ENCODE data around the gene TP53I3. TPM values are rescaled to one million over a fixed set of nuclear protein-coding genes. Genes with fewer than 3 reads are reported as not detected.
A peak's percentile ranks its signal among the peaks of the same experiment; 100 is the strongest.

The TP53I3 gene, protein sequence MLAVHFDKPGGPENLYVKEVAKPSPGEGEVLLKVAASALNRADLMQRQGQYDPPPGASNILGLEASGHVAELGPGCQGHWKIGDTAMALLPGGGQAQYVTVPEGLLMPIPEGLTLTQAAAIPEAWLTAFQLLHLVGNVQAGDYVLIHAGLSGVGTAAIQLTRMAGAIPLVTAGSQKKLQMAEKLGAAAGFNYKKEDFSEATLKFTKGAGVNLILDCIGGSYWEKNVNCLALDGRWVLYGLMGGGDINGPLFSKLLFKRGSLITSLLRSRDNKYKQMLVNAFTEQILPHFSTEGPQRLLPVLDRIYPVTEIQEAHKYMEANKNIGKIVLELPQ
- total RNA-seq (2014; rRNA removed; shearing (Covaris generic)), result 8.1 and 19.6 TPM in 2 replicates

- peak; percentile 92 to 97 for DNase-seq (ENCODE audit: low read depth in 1 of 2, low spot score in 2 of 2)
- no peaks in the 10 kb centered on the region for H3K27me3 ChIP-seq (replicated peaks)
- H3K36me3 ChIP-seq, result peaks cover 12% of the 10 kb centered on the region
- H3K9me3 ChIP-seq (replicated peaks), result no peaks in the 10 kb centered on the region
- H3K4me1 ChIP-seq (replicated peaks), result peaks cover 18% of the 10 kb centered on the region
- H3K27ac ChIP-seq, result peak within 1 kb of the TSS; percentile 46
- H3K4me3 ChIP-seq, result peak within 1 kb of the TSS; percentile 50
Observed at GRCh38 chr2:24084386-24085199, at the start of gene TP53I3. TP53I3 (minus strand) TSS chr2:24084834; CDS start chr2:24084326, 508 bp downstream.

- no peaks in the 10 kb centered on the region for H3K27me3 ChIP-seq (replicated peaks)
- no peak overlapping the region for H3K27ac ChIP-seq
- H3K36me3 ChIP-seq, result no peaks in the 10 kb centered on the region
- H3K4me1 ChIP-seq (replicated peaks), result no peaks in the 10 kb centered on the region
- H3K4me3 ChIP-seq, result no peak overlapping the region
- H3K9me3 ChIP-seq (replicated peaks), result no peaks in the 10 kb centered on the region
- DNase-seq (ENCODE audit: low read depth in 1 of 2, low spot score in 2 of 2), result no peak
Observed at GRCh38 chr2:24132543-24132942, 47.9 kb upstream of the TP53I3 start.

- Histone ChIP-seq H3K27me3 (replicated peaks) (no peaks in the 10 kb centered on the region), H3K36me3 (peaks cover 9% of the 10 kb centered on the region), H3K4me3 (no peak overlapping the region), H3K27ac (no peak overlapping the region), H3K9me3 (replicated peaks) (peaks cover 4% of the 10 kb centered on the region; the same call in 1 of the 2 replicates), H3K4me1 (replicated peaks) (peaks cover 27% of the 10 kb centered on the region)
- no peak for DNase-seq (ENCODE audit: low read depth in 1 of 2, low spot score in 2 of 2)
Observed at GRCh38 chr2:24125956-24126355, 41.3 kb upstream of the TP53I3 start.

DNA sequence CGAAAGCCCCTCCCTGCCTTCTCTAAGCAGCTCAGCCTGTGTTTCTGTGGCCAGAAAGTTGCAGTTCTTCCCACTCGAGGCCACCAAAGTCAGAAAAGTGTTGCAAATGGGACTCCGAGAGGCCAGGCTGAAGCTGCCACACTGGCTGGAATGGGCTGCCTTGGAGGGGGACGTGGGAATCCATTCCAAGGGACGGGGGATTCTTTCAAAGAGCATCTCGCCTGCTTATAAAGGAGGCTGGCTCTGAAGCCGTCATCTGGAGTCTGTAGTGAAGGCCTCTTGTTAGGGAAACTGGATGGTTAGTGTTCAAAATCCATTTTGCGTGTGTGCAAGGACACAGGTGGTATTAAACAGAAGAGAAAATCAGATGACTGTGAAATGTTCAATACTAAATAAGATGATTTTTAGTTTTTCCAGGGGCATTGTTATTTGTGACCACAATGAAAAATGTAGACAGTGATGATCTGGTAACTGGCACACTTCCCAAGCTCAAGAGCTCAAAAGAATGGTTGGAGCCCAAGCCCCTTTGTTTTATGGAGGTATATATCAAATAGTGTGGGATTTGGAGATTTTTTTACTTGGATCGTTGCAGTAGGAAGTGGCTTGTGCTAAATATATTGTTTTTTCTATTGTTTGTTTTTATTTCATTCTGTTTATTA, 39.4 kb upstream of the TP53I3 start:
- DNase-seq (ENCODE audit: low read depth in 1 of 2, low spot score in 2 of 2), result peak in 1 of 2 experiments; percentile 80
- Histone ChIP-seq H3K27ac (peak overlapping the region; percentile 91), H3K4me1 (replicated peaks) (peaks cover 27% of the 10 kb centered on the region), H3K4me3 (peak overlapping the region; percentile 98), H3K36me3 (peaks cover 9% of the 10 kb centered on the region), H3K27me3 (replicated peaks) (no peaks in the 10 kb centered on the region), H3K9me3 (replicated peaks) (peaks cover 4% of the 10 kb centered on the region; the same call in 1 of the 2 replicates)

DNA sequence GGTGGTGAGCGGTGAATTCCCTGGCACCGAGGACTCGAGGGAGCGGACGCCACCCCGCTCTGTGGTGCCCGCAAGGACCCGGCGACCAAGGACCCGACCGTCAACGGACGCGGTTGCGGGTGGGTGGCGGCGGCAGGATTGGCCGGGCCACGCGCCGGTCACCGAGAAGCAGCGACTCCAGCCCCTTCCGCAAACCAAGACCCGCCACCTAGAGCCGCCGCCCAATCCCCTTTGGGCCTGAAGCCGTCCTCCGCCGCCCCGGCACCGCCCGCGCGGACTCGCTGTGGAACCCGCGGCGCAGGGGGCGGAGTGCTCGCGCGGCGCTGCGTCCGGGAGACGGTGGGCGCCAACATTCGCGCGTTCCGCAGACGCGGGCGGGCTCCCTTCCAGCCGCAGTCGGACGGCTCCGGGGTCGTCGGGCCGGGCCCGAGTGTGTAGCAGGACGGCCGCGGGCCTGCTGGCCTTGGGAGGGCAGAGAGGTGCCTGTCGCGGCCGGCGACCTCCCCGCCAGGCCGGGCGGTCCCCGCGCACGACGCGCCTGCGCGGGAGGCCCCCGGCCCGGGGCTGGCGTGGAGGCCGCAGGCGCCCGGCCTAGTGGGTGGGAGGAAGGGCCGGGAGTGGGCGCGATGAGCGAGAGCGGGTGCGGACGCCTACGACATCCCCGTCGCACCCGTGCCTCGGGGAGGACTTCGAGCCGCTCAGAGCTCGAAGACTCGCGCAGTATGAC, 38.7 kb upstream of the TP53I3 start, which contains the start of the genes FAM228B and PFN4:
Gene FAM228B, plus strand, starts transcription at position 275 of the 727 bp plus-strand sequence. CDS start 893 bp downstream, outside the sequence.
Gene PFN4, minus strand, starts transcription at position 140 of the 727 bp plus-strand sequence. CDS start 799 bp downstream, outside the sequence.
- Histone ChIP-seq H3K27me3 (replicated peaks) (no peaks in the 10 kb centered on the region), H3K36me3 (peaks cover 9% of the 10 kb centered on the region), H3K4me3 (peak within 1 kb of the TSS; percentile 98), H3K4me1 (replicated peaks) (peaks cover 27% of the 10 kb centered on the region), H3K27ac (peak within 1 kb of the TSS; percentile 91), H3K9me3 (replicated peaks) (peaks cover 4% of the 10 kb centered on the region; the same call in 1 of the 2 replicates)
- peak; percentile 88 to 90 for DNase-seq (ENCODE audit: low read depth in 1 of 2, low spot score in 2 of 2)

DNA sequence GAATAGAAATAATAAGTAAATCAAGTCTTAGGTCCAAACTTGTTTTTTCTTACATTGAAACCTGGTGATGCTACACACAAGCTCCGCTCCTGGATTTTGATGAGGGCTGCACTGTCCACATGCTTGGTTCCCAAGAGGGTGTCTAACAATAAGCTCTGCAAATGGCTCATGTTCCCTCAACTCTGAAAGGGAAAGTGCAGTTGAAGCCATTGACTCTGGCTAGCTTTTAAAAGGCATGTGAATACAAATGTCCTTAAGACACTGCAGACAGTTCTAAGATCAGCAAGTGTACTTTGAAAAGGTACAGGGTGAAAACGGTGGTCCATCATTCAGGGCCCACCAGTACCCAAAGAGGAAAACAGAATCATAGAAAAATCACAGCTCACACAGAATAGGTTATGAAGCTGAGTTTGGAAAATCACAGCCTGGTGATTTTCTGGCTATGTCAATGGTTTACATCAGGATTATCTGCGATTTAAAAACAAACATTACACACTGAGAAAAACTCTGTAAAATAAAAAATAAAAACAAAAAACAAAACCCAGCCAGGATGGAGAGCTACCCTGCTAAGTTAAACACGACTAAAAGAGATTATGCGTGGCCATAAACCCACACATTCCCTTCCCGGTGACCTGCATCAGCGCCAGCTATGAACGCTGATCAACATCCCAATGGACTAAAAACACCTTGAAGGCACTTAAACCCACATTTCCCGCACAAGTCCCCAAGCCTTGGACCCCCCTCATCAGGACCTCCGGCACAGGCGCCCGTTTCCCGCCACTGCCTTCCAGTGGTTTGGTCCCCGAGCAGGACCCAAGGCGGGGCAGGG, 37.9 kb upstream of the TP53I3 start:
- Histone ChIP-seq H3K4me3 (peak overlapping the region; percentile 98), H3K27me3 (replicated peaks) (no peaks in the 10 kb centered on the region)

DNA sequence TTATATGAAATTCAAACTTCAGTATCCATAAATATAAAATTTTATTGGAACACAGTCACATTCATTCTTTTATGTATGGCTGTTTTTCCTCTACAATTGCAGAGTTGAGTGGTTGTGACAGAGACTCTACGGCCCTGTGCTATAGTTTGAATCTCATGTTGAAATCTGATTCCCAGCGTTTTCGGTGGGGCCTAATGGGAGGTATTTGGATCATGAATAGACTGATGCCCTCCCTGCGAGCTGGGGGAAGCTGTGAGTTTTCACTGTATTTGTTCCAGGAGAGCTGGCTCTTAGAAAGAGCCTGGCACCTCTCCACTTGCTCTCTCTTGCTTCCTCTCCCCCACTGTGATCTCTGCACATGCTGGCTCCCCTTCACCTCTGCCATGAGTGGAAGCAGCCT, 36.8 kb upstream of the TP53I3 start:
- H3K27me3 ChIP-seq (replicated peaks), result no peaks in the 10 kb centered on the region
- H3K4me1 ChIP-seq (replicated peaks), result peaks cover 27% of the 10 kb centered on the region
- H3K27ac ChIP-seq, result no peak overlapping the region
- DNase-seq (ENCODE audit: low read depth in 1 of 2, low spot score in 2 of 2), result no peak
- H3K4me3 ChIP-seq, result no peak overlapping the region
- H3K36me3 ChIP-seq, result peaks cover 9% of the 10 kb centered on the region
- peaks cover 4% of the 10 kb centered on the region; the same call in 1 of the 2 replicates for H3K9me3 ChIP-seq (replicated peaks)

More for the DNA sequence above, 37.9 kb upstream of the TP53I3 start:
- Histone ChIP-seq H3K27ac (peak overlapping the region; percentile 91), H3K4me1 (replicated peaks) (peaks cover 27% of the 10 kb centered on the region), H3K36me3 (peaks cover 9% of the 10 kb centered on the region), H3K9me3 (replicated peaks) (peaks cover 4% of the 10 kb centered on the region; the same call in 1 of the 2 replicates)
- no peak for DNase-seq (ENCODE audit: low read depth in 1 of 2, low spot score in 2 of 2)

- Histone ChIP-seq H3K27me3 (replicated peaks) (no peaks in the 10 kb centered on the region), H3K27ac (no peak overlapping the region), H3K36me3 (peaks cover 9% of the 10 kb centered on the region), H3K4me1 (replicated peaks) (peaks cover 27% of the 10 kb centered on the region), H3K4me3 (no peak overlapping the region), H3K9me3 (replicated peaks) (peaks cover 4% of the 10 kb centered on the region; the same call in 1 of the 2 replicates)
- DNase-seq (ENCODE audit: low read depth in 1 of 2, low spot score in 2 of 2), result no peak
Observed at GRCh38 chr2:24121066-24121465, 36.4 kb upstream of the TP53I3 start.

DNA sequence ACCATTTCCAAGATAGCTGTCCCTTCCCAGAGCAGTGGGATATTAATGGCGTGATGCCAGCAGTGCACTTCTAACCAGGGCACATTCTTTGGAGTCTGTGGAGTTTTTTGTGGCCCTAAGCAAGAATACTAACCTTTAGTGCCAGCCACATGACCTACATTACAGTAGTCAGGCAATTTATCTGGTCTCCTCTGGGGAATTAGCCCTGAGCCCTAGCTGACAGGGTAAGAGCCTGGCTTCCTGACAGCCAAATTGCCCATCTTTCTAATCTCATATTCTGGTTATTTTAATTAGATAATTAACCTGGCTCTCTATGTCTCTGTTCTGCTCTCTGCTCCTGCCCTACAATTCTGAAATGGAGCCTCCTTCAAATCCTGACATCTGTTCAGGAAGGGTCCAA, 33.3 kb upstream of the TP53I3 start:
- no peak for DNase-seq (ENCODE audit: low read depth in 1 of 2, low spot score in 2 of 2)
- H3K36me3 ChIP-seq, result peaks cover under 1% of the 10 kb centered on the region; the same call in 1 of the 2 replicates
- H3K4me3 ChIP-seq, result no peak overlapping the region
- no peak overlapping the region for H3K27ac ChIP-seq
- peaks cover 6% of the 10 kb centered on the region for H3K4me1 ChIP-seq (replicated peaks)
- no peaks in the 10 kb centered on the region for H3K27me3 ChIP-seq (replicated peaks)
- H3K9me3 ChIP-seq (replicated peaks), result no peaks in the 10 kb centered on the region

- no peak overlapping the region for H3K4me3 ChIP-seq
- no peaks in the 10 kb centered on the region for H3K9me3 ChIP-seq (replicated peaks)
- no peaks in the 10 kb centered on the region for H3K4me1 ChIP-seq (replicated peaks)
- no peak overlapping the region for H3K27ac ChIP-seq
- DNase-seq (ENCODE audit: low read depth in 1 of 2, low spot score in 2 of 2), result no peak
- no peaks in the 10 kb centered on the region for H3K36me3 ChIP-seq
- no peaks in the 10 kb centered on the region for H3K27me3 ChIP-seq (replicated peaks)
Observed at GRCh38 chr2:24115057-24115456, 30.4 kb upstream of the TP53I3 start.

- Histone ChIP-seq H3K27me3 (replicated peaks) (no peaks in the 10 kb centered on the region), H3K4me3 (no peak overlapping the region), H3K27ac (no peak overlapping the region), H3K36me3 (no peaks in the 10 kb centered on the region), H3K4me1 (replicated peaks) (no peaks in the 10 kb centered on the region), H3K9me3 (replicated peaks) (no peaks in the 10 kb centered on the region)
- no peak for DNase-seq (ENCODE audit: low read depth in 1 of 2, low spot score in 2 of 2)
Observed at GRCh38 chr2:24111407-24111901, 26.8 kb upstream of the TP53I3 start.

GRCh38 chr2:24110660-24111303, 26.1 kb upstream of the TP53I3 start:
- no peak for DNase-seq (ENCODE audit: low read depth in 1 of 2, low spot score in 2 of 2)
- Histone ChIP-seq H3K4me3 (no peak overlapping the region), H3K4me1 (replicated peaks) (no peaks in the 10 kb centered on the region), H3K9me3 (replicated peaks) (no peaks in the 10 kb centered on the region), H3K27ac (no peak overlapping the region), H3K27me3 (replicated peaks) (no peaks in the 10 kb centered on the region), H3K36me3 (no peaks in the 10 kb centered on the region)

Measured in SJSA1 (cell line).